Stimulated activated CD4-positive, alpha-beta T cell treated with anti-CD3 and anti-CD28 coated beads, Interleukin-1b, Interleukin-23, amount 100 ng/mL, for 48 hours (primary cell): Measurements from ENCODE around the gene LUC7L.
A peak's percentile ranks its signal among the peaks of the same experiment; 100 is the strongest.
"Not testable (repeated sequence)": the region's sequence is repeated elsewhere in the genome, so short reads cannot be mapped to it uniquely, and the experiment has no call there.

Experiments
- DNase-seq: peaks from one replicate; pipeline ENCODE4 v3.0.0-alpha.2; 2020

Gene LUC7L

GRCh38 chr16:263182-263774, 34.0 kb upstream of the LUC7L start:
- DNase-seq: no peak

- no peak for DNase-seq
Measured at GRCh38 chr16:262121-262745, 33.0 kb upstream of the LUC7L start.

GRCh38 chr16:261031-261691, 31.9 kb upstream of the LUC7L start:
- no peak for DNase-seq

GRCh38 chr16:260326-260725, 31.1 kb upstream of the LUC7L start:
- no peak for DNase-seq

GRCh38 chr16:259814-260253, 30.6 kb upstream of the LUC7L start:
- DNase-seq: no peak

- no peak for DNase-seq
Measured at GRCh38 chr16:259226-259625, 30.0 kb upstream of the LUC7L start.

- DNase-seq: not testable (repeated sequence)
Measured at GRCh38 chr16:258091-258490, 28.8 kb upstream of the LUC7L start.

- DNase-seq: no peak
Measured at GRCh38 chr16:255183-255582, 25.9 kb upstream of the LUC7L start.

GRCh38 chr16:254461-254860, 25.2 kb upstream of the LUC7L start:
- DNase-seq: no peak

- DNase-seq: no peak
Measured at GRCh38 chr16:253833-254232, 24.6 kb upstream of the LUC7L start.

- DNase-seq: no peak
Measured at GRCh38 chr16:252366-253337, 23.4 kb upstream of the LUC7L start.

- no peak for DNase-seq
Measured at GRCh38 chr16:249431-249830, 20.2 kb upstream of the LUC7L start.

- no peak for DNase-seq
Measured at GRCh38 chr16:247027-247426, 17.8 kb upstream of the LUC7L start.

GRCh38 chr16:245105-245504, 15.9 kb upstream of the LUC7L start:
- DNase-seq: no peak

GRCh38 chr16:243348-243747, 14.1 kb upstream of the LUC7L start:
- no peak for DNase-seq

GRCh38 chr16:242281-242680, 13.0 kb upstream of the LUC7L start:
- DNase-seq: no peak

GRCh38 chr16:240559-240958, 11.3 kb upstream of the LUC7L start:
- DNase-seq: no peak

- DNase-seq: no peak
Measured at GRCh38 chr16:239948-240277, 10.7 kb upstream of the LUC7L start.

GRCh38 chr16:234468-235305, 5.4 kb upstream of the LUC7L start, which contains the start of gene FAM234A:
Gene FAM234A, plus strand, starts transcription at chr16:234821. Its CDS starts 19,593 bp downstream, at chr16:254414.
- peak; percentile 94 for DNase-seq

- DNase-seq: no peak
Measured at GRCh38 chr16:230949-231348, 1.7 kb upstream of the LUC7L start.

GRCh38 chr16:230351-230750, 1.1 kb upstream of the LUC7L start:
- not testable (repeated sequence) for DNase-seq

GRCh38 chr16:229731-230281, 557 bp upstream of the LUC7L start:
- DNase-seq: no peak
